GM06990 (cell line): Measurements from ENCODE around the gene MARCHF2.

ENCODE experiments used
- DNase-seq: peaks from one replicate; pipeline ENCODE4 v3.0.0-alpha.2; 2011; ENCODE audit not compliant: insufficient read length; ENCODE audit errors: extremely low read depth
- H3K27me3 ChIP-seq: replicated peaks from 2 replicates; pipeline ENCODE4 v1.6.0; 2011; ENCODE audit warnings: low read length; ENCODE audit not compliant: control insufficient read depth, insufficient read depth
- H3K36me3 ChIP-seq: 2 replicates; pipeline ENCODE4 v1.5.1; 2011; ENCODE audit warnings: low read length; ENCODE audit not compliant: control insufficient read depth, insufficient read depth
- H3K4me3 ChIP-seq: replicated peaks from 2 replicates; pipeline ENCODE4 v1.5.1; 2011; ENCODE audit warnings: low read depth, mild to moderate bottlenecking, control low read depth, low read length
- CTCF ChIP-seq: IDR thresholded peaks from 2 replicates; pipeline ENCODE4 v1.5.1; 2011; ENCODE audit warnings: low read length, control low read depth, mild to moderate bottlenecking, inconsistent platforms; ENCODE audit not compliant: insufficient read depth, poor library complexity, severe bottlenecking

Gene MARCHF2

GRCh38 chr19:8460516-8461298 is 47.6 kb downstream of the MARCHF2 start:
- peaks cover 26% of the 10 kb centered on the region for H3K36me3 ChIP-seq
- no peak for TF ChIP-seq CTCF
- no peaks in the 10 kb centered on the region for H3K27me3 ChIP-seq
- no peak overlapping the region for H3K4me3 ChIP-seq
- no peak for DNase-seq

GRCh38 chr19:8461376-8461775 is 48.3 kb downstream of the MARCHF2 start:
- H3K36me3 ChIP-seq, result peaks cover 23% of the 10 kb centered on the region

GRCh38 chr19:8461891-8462290 is 48.8 kb downstream of the MARCHF2 start:
- Histone ChIP-seq H3K27me3 (no peaks in the 10 kb centered on the region), H3K4me3 (no peak overlapping the region), H3K36me3 (peaks cover 21% of the 10 kb centered on the region)
- no peak for TF ChIP-seq CTCF
- DNase-seq, result no peak

More at GRCh38 chr19:8461376-8461775, 48.3 kb downstream of the MARCHF2 start:
- no peak for DNase-seq
- Histone ChIP-seq H3K4me3 (no peak overlapping the region), H3K27me3 (no peaks in the 10 kb centered on the region)
- TF ChIP-seq CTCF, result no peak

GRCh38 chr19:8462571-8462970 is 49.5 kb downstream of the MARCHF2 start:
- DNase-seq, result no peak
- H3K36me3 ChIP-seq, result peaks cover 23% of the 10 kb centered on the region
- H3K27me3 ChIP-seq, result no peaks in the 10 kb centered on the region
- H3K4me3 ChIP-seq, result no peak overlapping the region
- TF ChIP-seq CTCF, result no peak

GRCh38 chr19:8463365-8463764 is 50.3 kb downstream of the MARCHF2 start:
- H3K4me3 ChIP-seq, result no peak overlapping the region
- no peak for TF ChIP-seq CTCF
- H3K27me3 ChIP-seq, result no peaks in the 10 kb centered on the region
- peaks cover 22% of the 10 kb centered on the region for H3K36me3 ChIP-seq
- DNase-seq, result no peak

GRCh38 chr19:8466018-8466417 is 52.9 kb downstream of the MARCHF2 start:
- DNase-seq, result no peak
- Histone ChIP-seq H3K27me3 (no peaks in the 10 kb centered on the region), H3K36me3 (peaks cover 34% of the 10 kb centered on the region), H3K4me3 (no peak overlapping the region)
- no peak for TF ChIP-seq CTCF
